ENCODE results near the gene F13B.
"Not testable (repeated sequence)": the region's sequence is repeated elsewhere in the genome, so short reads cannot be mapped to it uniquely, and the experiment has no call there.

F13B gene

GRCh38 chr1:197042676-197043341, 24.3 kb downstream of the F13B start:
- no peak for DNase-seq

DNA sequence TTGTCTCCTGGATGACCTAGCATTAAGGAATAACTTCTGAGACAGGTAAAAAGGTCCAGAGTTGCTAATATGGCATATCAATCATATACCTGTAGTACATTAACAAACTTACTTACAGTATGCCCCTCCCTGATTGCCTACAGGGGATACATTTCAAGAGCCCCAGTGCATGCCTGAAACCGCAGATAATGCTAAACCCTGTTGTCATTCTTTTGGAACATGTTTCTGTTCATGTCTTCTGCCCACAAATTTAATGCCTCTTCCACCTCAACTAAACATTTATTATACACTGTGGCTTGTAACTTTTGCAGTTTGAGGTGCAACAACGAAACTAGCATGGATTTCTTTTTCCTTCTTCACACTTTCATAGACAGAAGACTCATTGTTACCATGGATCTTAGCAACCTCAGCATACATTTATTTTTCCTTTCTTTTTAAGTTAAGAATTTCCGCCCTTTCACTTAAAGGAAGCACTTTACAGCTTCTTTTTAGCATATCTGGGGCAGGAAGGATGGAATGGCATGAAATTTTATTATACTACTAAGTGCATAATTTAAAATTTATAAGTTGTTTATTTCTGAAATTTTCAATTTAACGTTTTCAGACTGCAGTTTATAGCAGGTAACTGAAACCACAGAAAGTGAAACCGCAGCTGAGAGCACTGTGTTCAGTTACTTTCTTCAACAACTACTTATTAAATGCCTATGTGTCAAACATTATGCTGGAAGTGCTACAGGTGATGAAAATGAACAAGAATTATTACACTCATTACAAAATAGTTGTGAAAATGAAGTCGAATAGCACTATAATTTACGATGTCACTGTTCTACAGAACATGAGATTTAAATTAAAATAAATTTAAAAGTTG, 25.3 kb downstream of the F13B start:
- no peak for DNase-seq

GRCh38 chr1:197036861-197037260, 30.2 kb downstream of the F13B start:
- no peak for DNase-seq

DNA sequence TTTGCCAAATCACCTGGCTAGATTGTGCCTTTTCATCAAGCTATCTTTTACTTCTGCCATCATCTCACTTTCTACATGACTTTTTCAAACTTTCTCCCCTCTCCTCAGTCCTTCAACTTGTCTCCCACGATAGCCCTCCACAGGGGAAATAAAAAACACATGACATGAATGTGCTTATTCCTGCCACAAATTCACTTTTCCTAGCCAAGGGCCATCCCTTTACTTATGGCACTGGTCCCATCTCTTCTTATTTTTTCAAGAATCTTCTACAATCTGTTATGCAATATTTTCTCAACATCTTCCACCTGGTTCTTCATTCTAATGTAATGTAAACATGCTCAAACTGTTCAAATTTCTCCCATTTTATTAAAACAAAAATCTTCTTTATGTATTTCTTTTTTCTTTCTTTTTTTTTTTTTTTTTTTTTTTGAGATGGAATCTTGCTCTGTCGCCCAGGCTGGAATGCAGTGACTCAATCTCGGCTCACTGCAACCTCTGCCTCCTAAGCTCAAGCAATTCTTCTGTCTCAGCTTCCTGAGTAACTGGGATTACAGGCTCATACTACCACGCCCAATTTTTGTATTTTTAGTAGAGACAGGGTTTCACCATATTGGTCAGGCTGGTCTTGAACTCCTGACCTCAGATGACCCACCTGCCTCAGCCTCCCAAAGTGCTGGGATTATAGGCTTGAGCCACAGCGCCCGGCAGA, 32.3 kb downstream of the F13B start:
- not testable (repeated sequence) for DNase-seq

GRCh38 chr1:197029749-197030148, 37.3 kb downstream of the F13B start:
- DNase-seq, result no peak

DNA sequence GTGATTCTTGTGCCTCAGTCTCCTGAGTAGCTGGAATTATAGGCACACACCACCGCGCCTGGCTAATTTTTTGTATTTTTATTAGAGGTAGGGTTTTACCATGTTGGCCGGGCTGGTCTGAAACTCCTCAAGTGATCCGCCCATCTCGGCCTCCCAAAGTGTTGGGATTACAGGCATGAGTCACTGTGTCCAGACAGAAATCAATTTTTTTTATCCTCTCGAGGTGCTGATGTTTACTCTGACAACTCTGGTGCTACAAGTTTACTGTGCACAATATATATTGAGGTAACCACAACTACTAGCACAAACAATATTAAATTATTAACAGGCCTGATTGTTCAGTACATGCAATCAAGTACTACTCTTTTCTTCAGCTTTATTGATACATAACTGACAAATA, 39.7 kb downstream of the F13B start:
- DNase-seq, result no peak

- no peak for DNase-seq
Measured at GRCh38 chr1:197024460-197024859, 42.6 kb downstream of the F13B start.

DNA sequence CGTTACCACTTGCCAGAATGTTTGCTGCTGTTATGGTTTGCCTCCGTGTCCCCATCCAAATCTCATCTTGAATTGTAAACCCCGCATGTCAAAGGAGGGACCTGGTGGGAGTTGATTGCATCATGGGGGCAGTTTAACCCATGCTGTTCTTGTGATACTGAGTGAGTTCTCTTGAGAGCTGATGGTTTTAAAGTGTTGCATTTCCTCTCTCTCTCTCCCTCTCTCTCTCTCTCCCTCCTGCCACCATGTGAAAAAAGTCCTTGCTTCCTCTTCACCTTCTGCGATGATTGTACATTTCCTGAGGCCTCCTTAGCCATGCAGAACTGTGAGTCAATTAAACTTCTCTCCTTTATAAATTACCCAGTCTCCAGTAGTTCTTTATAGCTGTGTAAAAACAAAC, 45.3 kb downstream of the F13B start:
- no peak for DNase-seq

DNA sequence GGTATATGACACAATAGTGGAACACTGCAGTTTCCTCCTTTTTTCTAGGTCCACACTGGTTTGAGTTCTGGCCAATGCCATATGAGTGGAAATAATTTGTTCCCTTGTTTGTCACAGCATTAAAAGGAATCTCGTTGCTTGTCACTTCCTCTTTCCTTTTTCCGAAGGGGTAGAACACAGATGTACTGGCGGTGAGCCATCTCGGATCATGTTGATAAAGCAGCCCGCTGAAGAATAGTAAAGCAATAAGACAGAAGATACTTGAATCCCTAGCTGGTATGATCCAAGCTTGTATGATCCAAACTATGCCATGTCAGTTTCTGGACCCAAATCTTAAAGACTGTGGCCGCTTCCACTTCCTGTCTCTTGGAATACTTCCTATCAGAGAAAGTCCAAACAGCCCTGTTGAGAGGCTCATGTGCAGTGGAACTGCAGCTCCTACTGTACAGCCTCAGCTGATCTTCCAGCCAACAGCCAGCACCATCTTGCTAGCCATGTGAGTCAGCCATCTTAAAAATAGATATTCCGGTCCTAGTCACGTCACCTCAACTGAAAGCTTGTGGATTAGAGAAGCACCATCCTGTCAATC, 49.4 kb downstream of the F13B start:
- DNase-seq, result no peak

DNA sequence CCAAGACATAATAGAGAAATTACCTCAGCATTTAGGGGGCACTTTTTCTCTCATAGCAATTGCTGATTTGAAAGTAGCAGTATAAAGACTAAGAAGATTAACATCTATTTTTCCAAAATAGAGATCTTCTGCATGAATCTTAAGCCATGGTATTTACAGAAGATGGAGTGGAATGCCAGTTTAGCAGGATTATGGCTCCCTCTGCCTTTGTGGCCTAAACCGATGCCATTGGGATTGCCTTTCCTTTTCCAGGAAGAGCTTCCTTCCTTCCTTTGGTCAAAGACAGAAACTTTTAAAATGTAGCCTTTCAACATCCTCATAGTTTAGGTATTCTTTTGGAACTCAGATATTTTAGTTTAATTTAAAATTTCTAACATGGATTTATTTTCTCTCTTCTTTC, 50.3 kb downstream of the F13B start:
- no peak for DNase-seq

- no peak for DNase-seq
Measured at GRCh38 chr1:197013234-197013633, 53.8 kb downstream of the F13B start.

GRCh38 chr1:197011614-197012013, 55.4 kb downstream of the F13B start:
- DNase-seq, result no peak

- no peak for DNase-seq
Measured at GRCh38 chr1:197008861-197009260, 58.2 kb downstream of the F13B start.

DNA sequence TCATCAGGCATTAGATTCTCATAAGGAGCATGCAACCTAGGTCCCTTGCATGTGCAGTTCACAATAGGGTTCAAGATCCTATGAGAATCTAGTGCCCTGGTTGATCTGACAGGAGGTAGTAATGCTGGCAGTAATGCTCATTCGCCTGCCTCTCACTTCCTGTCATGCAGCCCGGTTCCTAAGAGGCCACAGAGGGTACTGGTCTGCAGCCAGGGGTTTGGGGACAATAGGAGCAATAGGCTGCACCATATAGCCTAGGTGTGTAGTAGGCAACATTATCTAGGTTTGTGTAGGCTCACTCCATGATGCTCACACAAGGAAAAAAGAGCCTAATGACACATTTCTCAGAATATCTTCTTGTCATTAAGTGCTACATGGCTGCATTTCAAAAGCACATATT, 63.9 kb downstream of the F13B start:
- no peak for DNase-seq

DNA sequence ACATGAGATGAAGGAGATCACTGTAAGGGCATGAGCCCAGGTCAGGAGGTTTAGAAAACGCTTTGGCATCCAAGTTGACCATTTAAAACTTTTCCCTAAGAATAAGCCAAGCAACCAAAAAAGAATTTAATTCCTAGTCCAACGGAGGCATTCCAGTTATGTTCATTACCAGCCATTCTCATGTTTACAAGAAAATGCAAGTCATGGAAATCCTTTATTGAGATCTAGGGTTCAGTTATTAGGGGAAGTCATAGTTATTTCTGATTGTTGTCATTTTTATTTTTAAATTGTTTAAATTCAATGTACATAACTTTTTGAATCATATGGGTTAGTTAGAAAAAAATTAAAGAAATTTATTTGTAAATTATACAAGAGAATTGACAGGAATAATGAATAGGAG, 65.2 kb downstream of the F13B start:
- no peak for DNase-seq

DNA sequence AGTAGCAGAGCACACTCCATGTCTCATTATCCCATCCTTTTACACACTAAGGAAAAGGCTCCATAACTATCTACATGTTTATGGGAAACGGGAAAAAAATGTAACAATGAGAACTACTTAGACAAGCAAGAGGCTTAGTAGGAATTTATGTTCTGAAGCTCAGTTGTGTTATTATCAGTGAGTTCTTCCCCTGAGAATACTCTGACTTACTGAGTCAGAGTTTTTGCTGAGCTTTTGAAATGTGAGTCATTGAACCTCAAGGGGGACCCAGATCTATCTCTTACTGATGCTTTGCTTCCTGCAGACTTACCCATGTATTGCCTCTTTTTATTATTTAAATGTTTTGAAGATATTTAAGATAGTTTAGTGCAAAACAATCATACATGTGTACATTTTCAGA, 69.6 kb downstream of the F13B start:
- DNase-seq, result no peak

DNA sequence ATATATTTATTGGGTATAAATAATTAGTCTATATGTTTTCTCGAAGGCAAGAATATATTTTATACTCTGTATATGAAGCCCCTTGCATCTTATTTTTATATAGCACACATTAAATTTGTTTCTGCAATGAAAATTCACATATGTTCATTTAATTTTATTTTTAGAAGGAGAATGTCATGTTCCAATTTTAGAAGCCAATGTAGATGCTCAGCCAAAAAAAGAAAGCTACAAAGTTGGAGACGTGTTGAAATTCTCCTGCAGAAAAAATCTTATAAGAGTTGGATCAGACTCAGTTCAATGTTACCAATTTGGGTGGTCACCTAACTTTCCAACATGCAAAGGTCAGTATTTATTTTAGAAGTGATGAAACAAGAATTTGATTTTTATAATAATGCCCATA, 73.1 kb downstream of the F13B start:
- DNase-seq, result no peak

GRCh38 chr1:196991919-196992651, 75.0 kb downstream of the F13B start:
- not testable (repeated sequence) for DNase-seq
